GM18520 (cell line): Measurements from ENCODE around the gene XPNPEP2.

Experiments
- ATAC-seq: cut with Tn5 transposase; IDR thresholded peaks from one replicate; pipeline ENCODE4 v1.9.1; 2021; ENCODE audit not compliant: unreplicated experiment

The XPNPEP2 gene

DNA sequence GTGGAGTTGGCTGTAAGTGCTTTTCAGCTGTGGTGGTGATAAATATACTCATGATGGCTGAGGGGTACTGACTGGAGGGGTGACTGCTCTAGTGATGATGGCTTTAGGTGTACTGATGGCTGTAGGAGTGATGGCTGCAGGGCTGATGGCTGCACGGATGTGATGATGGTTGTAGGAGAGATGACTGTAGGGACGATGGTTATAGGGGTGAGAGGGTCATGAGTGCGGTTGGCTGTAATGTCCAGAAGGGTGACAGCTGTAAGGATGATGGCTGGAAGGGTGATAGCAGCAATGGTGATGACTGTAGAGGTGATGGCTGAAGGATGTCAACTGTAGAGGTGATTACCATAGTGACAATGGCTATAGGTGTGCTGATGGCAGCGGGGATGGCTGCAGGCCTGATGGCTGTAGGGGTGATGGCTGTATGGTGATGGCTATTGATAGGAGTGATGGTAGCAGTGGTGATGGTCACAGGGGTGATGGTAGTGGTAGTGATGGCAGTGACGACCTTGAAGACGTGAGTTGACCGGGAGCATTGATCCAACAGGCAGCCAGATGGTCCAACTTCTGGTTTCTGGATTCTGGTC, 40.4 kb downstream of the XPNPEP2 start:
- ATAC-seq: no peak

DNA sequence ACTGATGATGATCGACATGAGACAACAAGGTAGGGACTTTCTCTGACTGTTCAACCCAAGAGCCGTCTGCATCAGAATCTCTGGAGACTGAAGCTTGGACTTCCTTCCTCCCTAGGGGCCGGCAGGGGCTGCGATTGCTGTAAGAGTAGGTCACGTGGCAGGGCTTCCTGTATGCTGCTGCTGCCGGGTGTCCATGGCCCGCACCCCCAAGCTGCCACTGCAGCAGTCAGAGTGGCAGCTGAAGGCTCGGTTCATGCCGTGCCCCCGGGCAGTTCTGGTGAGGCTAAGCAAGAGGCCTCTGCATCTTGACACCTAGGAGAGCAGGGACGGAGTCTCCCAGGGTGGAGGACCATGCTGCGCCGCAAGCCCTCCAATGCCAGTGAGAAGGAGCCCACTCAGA, 41.0 kb downstream of the XPNPEP2 start, which contains the start of gene SASH3:
Gene SASH3, plus strand, starts transcription at position 203 of the 400 bp plus-strand sequence. Its CDS starts 149 bp downstream, at position 352.
- ATAC-seq: peak; percentile 18

DNA sequence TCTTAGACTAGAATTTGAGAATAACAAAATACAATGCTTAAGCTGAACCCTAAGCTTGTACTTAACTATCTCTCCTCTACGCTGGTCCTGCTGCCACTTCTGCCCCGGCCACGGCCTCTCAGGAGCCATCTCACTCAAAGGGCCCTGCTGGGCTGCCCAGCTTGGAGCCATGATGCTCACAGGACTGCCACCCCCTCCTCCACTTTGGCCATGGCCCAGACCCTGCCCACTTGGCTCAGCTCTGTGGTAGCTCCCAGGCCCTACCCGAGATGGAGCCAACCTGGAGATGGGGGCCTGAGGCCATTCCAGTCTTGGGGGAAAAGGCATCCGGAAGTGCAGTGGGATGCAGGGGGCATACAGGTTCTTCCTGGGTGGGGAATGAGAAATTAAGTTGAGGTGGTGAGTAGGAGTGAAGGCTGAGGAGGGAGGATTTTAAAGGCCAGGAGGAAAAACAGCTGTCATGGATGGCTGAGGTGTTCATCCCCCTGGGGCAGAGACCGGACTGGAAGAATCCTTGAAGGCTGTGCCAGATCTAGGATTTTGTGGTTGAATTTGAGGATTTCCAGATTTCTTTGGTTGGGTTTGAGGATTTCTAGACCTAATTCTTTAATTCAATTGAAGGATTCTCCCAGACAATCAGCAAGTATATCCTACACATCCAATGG, 41.8 kb downstream of the XPNPEP2 start:
- ATAC-seq: no peak

DNA sequence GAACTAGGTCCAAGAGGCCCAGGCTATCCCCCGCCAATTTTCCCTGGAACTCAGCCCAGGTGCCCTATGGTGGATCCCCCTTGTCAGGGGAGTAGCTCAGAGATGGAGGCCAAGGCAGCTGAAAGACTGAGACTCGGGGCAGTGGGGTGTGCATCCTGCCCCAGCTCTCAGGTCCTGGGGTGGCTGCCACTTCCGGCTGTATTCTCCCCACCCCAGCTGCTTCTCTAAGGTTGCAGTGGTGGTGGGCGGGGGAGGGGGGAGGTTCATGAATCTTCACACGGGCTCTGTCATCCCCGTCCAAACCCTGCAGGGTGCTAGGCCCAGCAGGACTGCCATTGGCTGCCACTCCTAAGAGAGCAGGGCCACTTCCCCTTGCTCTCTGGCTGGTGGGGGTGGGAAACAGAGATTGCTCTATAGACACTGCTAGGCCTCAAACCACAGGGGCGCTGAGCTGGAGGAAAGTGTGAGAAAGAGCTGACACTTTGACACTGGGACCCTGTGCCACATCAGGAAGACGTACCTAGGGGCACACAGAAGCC, 42.4 kb downstream of the XPNPEP2 start:
- ATAC-seq: peak; percentile 73

DNA sequence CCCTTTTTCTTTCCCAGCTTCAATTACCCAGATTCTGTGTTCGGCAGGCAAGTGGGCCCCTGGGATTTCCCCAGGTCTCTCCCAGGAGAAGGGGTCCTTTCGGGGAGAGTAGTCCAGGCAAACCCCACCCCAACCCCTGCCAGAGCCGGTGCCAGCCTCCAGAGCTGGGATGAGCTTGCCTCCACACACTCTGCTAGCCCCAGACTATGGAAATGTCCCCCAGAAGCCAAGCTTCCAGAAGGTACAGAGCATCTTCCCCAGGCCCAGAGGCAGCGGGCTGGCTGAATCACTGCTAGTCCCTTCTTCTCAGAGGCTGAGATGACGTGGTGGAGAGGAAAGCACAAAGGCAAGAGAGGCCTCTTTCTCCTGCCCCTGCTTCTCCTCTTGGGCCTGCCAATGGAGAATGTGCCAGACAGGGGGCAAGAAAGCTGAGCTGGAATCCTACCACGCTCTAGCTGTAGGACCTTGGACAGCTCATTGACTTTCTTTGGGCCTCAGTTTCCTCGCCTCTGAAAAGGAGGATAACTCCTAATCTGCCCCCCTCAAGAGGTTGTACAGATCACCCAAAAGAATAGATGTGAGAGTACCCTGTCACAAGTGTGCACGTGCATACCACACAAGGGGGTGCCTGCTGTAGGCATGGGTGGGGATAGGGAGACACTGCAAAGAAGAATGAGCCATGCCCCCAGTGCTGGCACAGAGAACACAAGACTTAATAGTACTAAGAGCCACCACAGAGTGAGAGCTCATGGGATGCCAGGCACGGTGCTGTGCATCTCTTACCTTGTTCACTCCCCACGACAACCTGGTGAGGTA, 43.1 kb downstream of the XPNPEP2 start:
- no peak for ATAC-seq

DNA sequence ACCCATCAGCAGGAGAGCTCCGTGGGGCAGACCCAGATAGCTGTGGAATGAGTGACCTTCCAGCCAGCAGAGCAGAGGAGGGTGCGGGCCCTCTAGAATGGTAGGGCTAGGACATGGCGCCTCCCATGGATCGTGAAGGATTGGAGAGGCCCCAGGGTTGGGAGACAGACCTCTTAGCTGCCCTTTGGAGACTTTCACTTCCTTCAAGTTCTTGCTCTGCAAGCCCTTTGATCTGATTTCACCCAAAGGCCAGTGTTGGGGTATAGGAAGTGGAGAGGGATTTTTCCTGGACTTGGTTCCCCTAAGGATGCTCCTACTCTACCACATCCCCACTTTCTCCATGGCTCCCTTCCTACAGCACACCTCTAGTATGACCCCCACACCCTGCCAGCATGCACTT, 43.9 kb downstream of the XPNPEP2 start:
- ATAC-seq: no peak

DNA sequence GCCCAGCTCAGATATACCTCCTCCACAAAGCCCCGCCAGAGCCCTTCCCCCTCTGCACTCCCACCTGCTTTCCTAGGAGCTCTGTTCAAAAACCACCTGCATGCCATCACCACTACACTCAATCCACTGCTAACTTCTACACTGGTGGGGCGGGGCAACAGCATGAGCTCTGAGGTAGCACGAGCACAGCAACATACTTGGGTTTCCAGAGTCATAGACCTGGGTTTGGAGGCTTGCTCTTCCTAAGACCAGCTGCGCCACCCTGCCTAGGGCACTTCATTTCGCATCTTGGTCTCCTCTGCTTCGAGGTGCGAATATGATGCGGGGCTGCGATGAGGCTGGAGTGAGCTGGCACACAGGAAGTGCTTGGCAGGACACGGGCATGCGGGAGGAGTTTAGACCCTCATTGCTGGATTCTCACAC, 44.5 kb downstream of the XPNPEP2 start:
- no peak for ATAC-seq

DNA sequence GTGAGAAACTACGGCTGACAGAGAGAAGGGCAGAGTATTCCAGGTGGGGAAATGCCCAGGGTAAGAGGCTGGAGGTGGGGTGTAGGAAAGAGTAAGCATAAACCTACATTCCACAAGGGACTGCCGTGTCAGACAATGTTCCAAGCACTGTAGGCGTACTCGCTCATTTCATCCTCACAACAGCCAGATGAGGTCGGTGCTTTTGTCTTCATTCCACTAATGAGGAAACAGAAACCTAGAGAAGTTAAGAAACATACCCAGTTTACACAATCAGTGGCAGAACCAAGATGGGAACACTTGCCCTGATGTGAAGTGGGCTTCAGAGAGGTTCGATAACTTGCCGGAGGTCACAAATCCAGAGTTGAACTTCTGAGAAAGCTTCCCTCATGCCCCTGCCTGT, 45.6 kb downstream of the XPNPEP2 start:
- no peak for ATAC-seq

DNA sequence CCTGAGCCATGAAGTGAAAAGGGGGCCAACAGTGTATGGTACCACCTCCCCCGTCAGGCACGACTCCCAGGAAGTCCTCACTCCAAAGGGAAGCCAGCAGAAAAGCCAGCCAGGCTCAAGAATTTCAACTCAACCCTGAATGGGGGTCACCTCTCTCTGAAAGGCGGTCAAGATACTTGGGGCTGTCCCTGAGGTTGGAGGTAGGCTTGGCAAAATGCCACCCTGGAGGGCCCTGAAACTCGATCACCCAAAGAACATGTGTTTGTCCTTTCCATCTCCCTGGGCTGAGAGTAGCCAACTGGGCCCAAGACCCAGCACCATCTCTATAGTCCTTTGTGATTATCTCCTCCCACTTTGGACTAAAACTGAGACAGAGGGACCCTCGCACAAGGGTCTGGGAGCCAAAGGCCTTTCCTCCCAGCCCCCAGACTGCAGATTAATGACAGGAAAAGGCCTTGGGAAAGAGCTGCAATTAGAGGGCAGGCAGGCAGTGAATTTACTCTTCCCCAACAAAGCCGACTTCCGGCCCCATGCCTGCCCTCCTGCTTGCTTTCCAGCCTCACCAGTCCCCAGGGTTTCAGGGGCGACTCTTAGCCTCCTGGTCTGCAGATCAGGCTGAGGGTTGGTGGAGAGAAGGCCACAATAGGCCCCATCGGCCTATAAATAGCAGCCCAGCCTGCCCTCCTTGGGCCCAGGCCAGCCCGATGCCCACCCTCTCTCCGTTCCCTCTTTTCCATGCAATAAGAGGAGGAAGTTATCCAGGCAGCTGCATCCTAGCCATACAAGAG, 46.6 kb downstream of the XPNPEP2 start:
- no peak for ATAC-seq

DNA sequence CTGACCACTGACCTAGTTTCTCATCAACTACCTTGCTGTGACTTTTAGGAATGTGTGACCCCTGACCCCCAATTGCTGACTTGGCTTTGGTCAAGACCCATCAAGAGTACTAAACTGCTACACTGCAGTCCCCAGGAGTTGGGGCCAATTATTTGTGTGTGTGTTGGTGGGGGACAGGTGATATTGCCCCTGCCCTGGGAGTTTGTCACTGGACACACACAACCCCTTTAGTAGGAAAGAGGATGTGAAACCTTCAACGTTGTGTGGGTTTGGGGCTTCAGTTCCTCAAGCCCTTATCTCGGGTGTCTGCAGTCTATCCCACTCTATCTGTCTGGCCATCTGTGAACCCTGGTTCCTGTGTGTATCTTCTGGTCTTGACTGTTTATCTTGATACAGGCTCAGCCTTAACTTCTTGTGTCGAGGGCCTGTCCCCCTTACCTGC, 47.5 kb downstream of the XPNPEP2 start:
- ATAC-seq: peak; percentile 53

DNA sequence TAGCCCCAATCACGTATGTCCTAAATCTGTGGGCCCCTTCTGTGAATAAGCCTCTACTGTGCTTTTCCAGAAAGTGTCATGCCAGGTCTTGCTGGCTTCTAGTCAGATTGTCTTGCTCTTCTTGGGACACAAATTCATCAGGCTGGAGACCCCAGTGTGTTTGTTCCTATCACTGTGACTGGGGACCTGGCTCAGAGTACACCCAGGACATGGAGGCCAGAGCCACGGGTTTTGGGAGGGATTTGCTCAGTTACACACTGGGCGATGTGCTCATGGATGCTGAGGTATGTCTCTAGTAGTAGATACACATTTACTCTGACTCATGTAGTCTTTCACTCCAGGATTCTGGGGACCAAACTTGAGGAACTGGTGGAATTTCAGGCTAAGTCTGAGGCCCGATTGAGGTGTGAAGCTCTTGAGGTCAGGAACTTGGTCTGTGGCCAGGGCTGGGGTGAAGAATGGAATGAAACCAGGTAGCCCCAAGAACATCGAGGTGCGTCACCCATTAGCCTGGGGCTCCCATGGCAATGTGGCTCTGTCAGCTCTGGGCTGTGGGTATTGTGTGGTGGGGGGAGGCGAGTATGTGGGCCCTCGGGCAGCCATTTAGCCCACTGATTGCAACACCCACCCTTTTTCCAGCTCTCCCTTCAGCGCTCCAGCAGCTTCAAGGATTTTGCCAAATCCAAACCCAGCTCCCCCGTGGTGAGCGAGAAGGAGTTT, 48.7 kb downstream of the XPNPEP2 start:
- no peak for ATAC-seq

DNA sequence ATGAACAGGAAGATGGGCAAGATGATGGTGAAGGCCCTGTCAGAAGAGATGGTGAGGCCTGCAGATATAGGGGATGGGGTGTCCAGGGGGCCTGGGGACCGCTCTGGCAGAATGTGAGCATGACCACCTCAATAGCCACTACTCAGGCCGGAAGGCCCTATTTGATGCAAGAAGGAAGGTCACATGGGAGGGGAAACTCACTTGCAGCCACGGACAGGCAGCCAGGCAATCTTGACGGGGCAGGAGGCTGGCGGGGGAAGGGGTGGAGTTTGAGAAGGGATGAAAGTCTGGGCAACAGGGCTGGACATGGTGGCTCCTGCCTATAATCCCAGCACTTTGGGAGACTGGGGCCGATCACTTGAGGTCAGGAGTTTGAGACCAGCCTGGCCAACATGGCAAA, 49.7 kb downstream of the XPNPEP2 start:
- ATAC-seq: no peak

DNA sequence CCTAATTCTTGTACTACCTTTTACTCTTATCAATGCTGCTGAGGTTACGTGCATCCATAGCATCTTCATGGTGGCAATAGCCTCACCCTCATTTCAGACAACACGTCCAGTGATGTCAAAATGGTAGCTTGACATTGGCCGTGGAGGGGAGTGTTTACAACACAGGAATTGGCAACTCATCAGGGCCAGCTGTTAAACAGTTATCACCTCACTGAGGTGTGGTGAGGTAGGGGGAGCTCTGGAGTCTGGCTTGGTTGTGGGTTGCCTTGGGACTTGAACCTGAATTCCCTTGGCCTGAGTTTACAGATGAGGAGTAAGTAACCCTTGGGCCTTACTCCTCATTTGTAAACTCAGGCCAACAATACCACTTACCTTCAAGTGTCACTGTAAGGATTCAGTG, 51.4 kb downstream of the XPNPEP2 start:
- ATAC-seq: no peak

DNA sequence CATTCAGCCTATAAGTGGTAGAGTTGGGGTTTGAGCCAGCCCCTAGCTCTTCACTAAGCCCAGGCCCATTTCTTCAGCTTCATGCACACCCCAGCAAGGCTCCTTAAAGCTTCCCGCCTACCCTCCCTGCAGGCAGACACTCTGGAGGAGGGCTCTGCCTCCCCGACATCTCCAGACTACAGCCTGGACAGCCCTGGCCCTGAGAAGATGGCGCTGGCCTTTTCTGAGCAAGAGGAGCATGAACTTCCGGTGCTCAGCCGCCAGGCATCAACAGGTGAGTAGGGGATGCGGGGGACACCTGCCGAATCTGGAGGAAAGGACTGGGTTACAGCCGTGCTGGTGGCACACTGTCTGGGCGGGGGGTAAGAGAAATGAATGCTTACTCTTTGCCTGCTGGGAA, 52.0 kb downstream of the XPNPEP2 start:
- no peak for ATAC-seq

DNA sequence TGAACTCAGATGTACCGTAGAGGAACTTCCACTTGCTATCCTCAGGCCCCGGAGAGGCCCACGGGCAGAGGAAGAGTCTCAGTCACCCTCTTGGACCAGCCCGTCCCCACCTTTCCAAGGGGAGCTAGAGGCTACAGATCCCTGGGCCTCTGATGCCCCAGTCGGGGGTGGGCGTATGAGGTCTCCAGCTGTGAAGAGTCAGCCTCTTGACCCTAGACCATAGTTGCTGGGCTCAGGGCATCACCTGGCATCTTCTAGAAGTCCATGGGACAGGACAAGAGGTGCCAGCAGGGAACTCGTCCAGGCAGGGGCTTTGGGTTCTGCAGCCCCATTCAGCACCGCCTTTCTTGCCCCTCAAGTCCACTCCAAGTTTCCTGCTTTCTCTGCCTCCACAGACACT, 52.6 kb downstream of the XPNPEP2 start:
- ATAC-seq: no peak

DNA sequence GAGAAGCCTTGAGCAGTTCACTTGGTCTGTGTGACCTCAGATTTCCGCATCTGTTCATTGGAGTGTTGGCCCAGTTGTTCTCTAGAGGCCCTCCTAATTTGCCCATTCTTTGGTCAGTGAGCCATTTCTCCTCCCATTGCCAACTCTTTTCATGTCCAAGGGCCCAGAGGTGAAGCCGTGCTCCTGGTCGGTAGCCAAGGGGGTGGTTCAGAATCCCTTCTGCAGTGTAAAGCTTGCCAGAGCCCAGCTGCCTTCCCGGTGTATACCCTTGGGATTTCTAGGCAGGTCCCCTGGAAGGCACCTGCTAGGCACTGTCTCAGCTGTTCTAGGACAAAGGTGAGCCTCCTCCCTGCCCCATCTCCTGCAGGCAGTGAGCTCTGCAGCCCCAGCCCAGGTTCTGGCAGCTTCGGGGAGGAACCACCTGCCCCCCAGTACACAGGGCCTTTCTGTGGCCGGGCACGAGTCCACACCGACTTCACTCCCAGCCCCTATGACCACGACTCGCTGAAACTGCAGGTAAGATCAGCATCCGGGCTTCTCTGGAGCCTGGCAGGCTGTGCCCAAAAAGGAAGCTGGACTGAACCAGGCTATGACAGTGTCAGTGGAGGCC, 53.3 kb downstream of the XPNPEP2 start:
- ATAC-seq: no peak

DNA sequence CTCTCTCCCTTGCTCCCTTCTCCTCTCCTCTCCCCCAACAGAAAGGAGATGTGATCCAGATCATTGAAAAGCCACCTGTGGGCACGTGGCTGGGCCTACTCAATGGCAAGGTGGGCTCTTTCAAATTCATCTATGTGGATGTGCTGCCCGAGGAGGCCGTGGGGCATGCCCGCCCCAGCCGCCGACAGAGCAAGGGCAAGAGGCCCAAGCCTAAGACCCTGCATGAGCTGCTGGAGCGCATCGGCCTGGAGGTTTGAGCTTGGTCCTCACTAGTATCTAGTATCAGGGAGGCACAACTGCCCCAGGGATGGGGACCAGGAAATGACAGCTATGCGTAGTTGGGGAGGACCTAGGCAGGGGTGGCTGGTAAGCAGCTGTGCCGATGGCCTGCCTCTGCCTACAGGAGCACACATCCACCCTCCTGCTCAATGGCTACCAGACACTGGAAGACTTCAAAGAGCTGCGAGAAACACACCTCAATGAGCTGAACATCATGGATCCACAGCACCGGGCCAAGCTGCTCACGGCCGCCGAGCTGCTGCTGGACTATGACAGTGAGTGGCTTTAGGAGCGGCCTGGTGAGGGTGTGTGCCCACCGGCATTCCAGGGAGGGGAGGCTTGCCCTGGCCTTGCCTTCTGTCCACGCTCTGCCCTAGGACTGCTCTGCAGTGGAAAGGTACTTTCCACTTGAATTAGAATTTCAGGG, 54.0 kb downstream of the XPNPEP2 start:
- ATAC-seq: no peak

DNA sequence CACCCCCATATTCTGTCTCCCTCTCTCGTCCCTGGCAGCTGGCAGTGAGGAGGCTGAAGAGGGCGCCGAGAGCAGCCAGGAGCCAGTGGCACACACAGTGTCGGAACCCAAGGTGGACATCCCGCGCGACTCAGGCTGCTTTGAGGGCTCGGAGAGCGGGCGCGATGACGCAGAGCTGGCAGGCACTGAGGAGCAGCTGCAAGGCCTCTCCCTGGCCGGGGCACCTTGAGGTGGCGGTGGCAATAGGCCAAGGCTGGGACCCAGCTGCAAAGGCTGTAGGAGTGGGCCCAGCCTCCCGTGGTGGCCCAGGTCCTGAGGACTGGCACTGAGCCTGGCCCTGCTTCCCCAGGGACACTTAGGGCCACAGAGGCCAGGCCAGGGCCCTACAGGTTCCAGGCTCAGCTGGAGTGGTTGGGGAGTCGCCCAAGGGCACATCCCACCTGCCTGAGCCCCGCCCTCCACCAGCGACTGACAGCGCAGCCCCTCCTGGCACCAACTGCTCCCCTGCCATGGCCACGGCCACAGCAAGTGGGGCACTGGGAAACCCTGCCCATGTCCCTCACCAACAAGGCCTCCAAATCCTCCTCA, 54.9 kb downstream of the XPNPEP2 start:
- no peak for ATAC-seq

DNA sequence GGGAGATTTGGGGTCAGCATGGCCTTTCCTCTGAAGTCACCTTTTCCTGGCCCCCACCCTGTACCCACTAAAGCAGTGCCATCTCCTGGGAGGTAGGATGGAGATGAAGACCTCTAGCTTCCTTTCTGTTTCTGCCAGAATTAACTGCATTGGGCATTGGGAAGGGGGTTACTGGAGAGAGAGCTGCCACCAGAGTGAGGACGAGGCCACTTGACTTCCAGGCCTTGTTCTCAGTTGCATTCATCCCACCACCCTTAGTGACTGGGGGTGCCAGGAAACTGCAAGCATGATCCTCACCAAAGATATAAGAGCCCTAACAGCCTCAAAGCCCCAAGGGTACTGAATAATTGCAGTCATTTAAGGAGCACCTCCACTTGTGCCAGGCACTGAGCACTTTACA, 56.8 kb downstream of the XPNPEP2 start:
- no peak for ATAC-seq
